AG04450 (cell line): ENCODE measurements around the gene FNDC11. TPM values are rescaled to one million over a fixed set of nuclear protein-coding genes. Genes with fewer than 3 reads are reported as not detected.
A peak's percentile ranks its signal among the peaks of the same experiment; 100 is the strongest.

ENCODE experiments used
- CTCF ChIA-PET: fragments of 300-600, 350-600 bp; formaldehyde crosslinking; extraction: SDS; loops from one replicate; lab custom pipeline; 2022; ENCODE audit warnings: antibody characterized with exemption, inconsistent platforms; lab: Charles Lee
- POLR2A ChIA-PET: fragments of 350-600 bp; formaldehyde crosslinking; extraction: SDS; loops from one replicate; lab custom pipeline; 2021; ENCODE audit warnings: antibody characterized with exemption, inconsistent platforms; lab: Yijun Ruan, JAX
- DNase-seq: peaks from one replicate; pipeline ENCODE4 v3.0.0-alpha.2; 2011; ENCODE audit warnings: low read depth, low spot score
- H3K27ac ChIP-seq: one replicate; pipeline ENCODE4 v1.5.1; 2012; ENCODE audit warnings: low read depth, low read length, control low read depth
- H3K27me3 ChIP-seq: one replicate; pipeline ENCODE4 v1.6.0; 2012; ENCODE audit warnings: low read length; ENCODE audit not compliant: control insufficient read depth, insufficient read depth
- H3K4me3 ChIP-seq: 2 replicates; pipeline ENCODE4 v1.5.1; 2011; ENCODE audit warnings: mild to moderate bottlenecking, low read depth, low read length, control low read depth
- H3K9me3 ChIP-seq: 2 replicates; pipeline ENCODE4 v1.5.1; 2012; ENCODE audit warnings: low read length; ENCODE audit not compliant: control insufficient read depth, insufficient read depth
- CTCF ChIP-seq: IDR thresholded peaks from 2 replicates; pipeline ENCODE4 v1.5.1; 2011; ENCODE audit warnings: low read depth, low read length, control low read depth, inconsistent platforms
- polyA minus RNA-seq: library from RNA; depleted of rRNA, polyadenylated mRNA; stranded (reverse); fragments of >200 nt; gene quantifications from 2 replicates; pipeline ENCODE4 v1.2.3, GENCODE V29; 2011; rRNA and poly(A)+ RNA removed
- polyA plus RNA-seq: library from polyadenylated mRNA; depleted of rRNA; stranded (reverse); fragments of >200 nt; gene quantifications from 2 replicates; pipeline ENCODE4 v1.2.3, GENCODE V29; 2011; rRNA removed

The FNDC11 gene
- polyA plus RNA-seq (0.64 and 0.76 TPM in 2 replicates), polyA minus RNA-seq (0.32 and 0.35 TPM in 2 replicates)

- no peak for DNase-seq
- peaks cover 9% of the 10 kb centered on the region; the same call in 1 of the 2 replicates for H3K9me3 ChIP-seq
- no peak within 1 kb of the TSS for H3K27ac ChIP-seq
- CTCF ChIA-PET, result no interaction called here
- TF ChIP-seq CTCF, result no peak
- H3K4me3 ChIP-seq, result peak within 1 kb of the TSS; percentile 56
- POLR2A ChIA-PET, result no interaction called here
- peaks cover 5% of the 10 kb centered on the region for H3K27me3 ChIP-seq
Observed at GRCh38 chr20:63553933-63554290, at the start of gene FNDC11. FNDC11 (plus strand) TSS chr20:63554159; CDS start chr20:63555664, 1,505 bp downstream.

GRCh38 chr20:63504642-63505041 lies 49.3 kb upstream of the FNDC11 start:
- peaks cover 21% of the 10 kb centered on the region for H3K9me3 ChIP-seq
- no peak for TF ChIP-seq CTCF
- POLR2A ChIA-PET, result no interaction called here
- H3K27ac ChIP-seq, result no peak overlapping the region
- H3K27me3 ChIP-seq, result peaks cover 47% of the 10 kb centered on the region
- DNase-seq, result no peak
- CTCF ChIA-PET, result no interaction called here
- no peak overlapping the region for H3K4me3 ChIP-seq

GRCh38 chr20:63505281-63505680 lies 48.7 kb upstream of the FNDC11 start:
- CTCF ChIA-PET, result no interaction called here
- no peak for TF ChIP-seq CTCF
- H3K9me3 ChIP-seq, result peaks cover 21% of the 10 kb centered on the region
- no peak overlapping the region for H3K27ac ChIP-seq
- POLR2A ChIA-PET, result no interaction called here
- peaks cover 40% of the 10 kb centered on the region for H3K27me3 ChIP-seq
- no peak overlapping the region for H3K4me3 ChIP-seq
- DNase-seq, result no peak

GRCh38 chr20:63505723-63506122 lies 48.2 kb upstream of the FNDC11 start:
- no peak for TF ChIP-seq CTCF
- POLR2A ChIA-PET, result no interaction called here
- Histone ChIP-seq H3K27ac (no peak overlapping the region), H3K27me3 (peaks cover 39% of the 10 kb centered on the region), H3K4me3 (no peak overlapping the region), H3K9me3 (peaks cover 21% of the 10 kb centered on the region)
- DNase-seq, result no peak
- CTCF ChIA-PET, result no interaction called here

- no peak overlapping the region for H3K4me3 ChIP-seq
- peaks cover 35% of the 10 kb centered on the region for H3K27me3 ChIP-seq
- no peak for TF ChIP-seq CTCF
- peaks cover 21% of the 10 kb centered on the region for H3K9me3 ChIP-seq
- POLR2A ChIA-PET, result interaction anchor here (0.6 kb wide), 1 partner anchor 328 kb away, joined by 5 read pairs; no protein-coding TSS in a partner anchor
- no peak for DNase-seq
- no peak overlapping the region for H3K27ac ChIP-seq
- CTCF ChIA-PET, result interaction anchor here (2.0 kb wide), 1 partner anchor 11 kb away, joined by 11 read pairs; no protein-coding TSS in a partner anchor
Observed at GRCh38 chr20:63507083-63507743, 46.7 kb upstream of the FNDC11 start.
